ENCODE data around the gene TRAPPC2. TPM values are rescaled to one million over a fixed set of nuclear protein-coding genes. Genes with fewer than 3 reads are reported as not detected.

The TRAPPC2 gene
- total RNA-seq, 1 experiment from 2014 or later: 23.6 TPM

DNA sequence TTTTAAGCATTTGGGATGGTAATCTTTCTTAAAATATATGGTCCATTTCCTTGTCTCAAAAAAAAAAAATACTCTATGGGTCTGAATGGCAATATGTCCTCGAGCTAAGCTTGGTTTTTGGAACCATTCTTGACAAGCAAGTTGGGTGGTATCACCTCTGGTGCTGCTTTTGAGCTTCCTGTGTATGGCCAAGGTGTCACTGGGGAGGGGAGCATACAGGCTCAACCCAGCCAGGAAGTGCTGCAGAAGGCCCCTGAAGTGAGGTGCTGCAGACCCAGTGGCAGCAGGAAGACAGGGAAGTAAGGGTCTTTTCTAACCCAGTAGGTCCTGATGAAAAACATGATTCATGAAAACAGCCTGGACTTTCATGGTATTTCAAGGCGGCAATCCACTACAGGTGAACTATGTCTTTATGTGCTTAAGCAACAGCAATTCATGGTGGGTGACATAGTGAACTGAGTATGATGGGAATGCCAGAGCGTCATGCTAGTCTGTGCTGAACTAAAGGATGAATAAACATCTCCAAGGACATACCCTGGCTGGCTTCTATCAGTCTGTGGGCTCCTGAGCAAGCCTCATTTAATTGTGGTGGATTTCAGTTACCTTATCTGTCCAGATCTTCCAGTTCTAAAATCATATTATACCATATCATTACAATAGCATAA lies 15.1 kb downstream of the TRAPPC2 start:
- ChIA-PET POLR2A (ENCODE audit: unreplicated experiment) (no interaction called here), CTCF (no interaction called here)
- Histone ChIP-seq H3K27me3 (ENCODE audit: insufficient read depth, low read depth) (no peaks in the 10 kb centered on the region), H3K4me1 (replicated peaks; ENCODE audit: insufficient read depth) (peaks cover 15% of the 10 kb centered on the region), H3K79me2 (ENCODE audit: low read depth) (peaks cover 31% of the 10 kb centered on the region), H3F3A (ENCODE audit: insufficient read depth, low read depth) (peaks cover 9% of the 10 kb centered on the region; the same call in 1 of the 2 replicates), H2AFZ (no peak overlapping the region), H3K9me2 (ENCODE audit: insufficient read depth) (no peaks in the 10 kb centered on the region), H4K20me1 (ENCODE audit: insufficient read depth) (no peaks in the 10 kb centered on the region), H3K9me3 (ENCODE audit: insufficient read depth, low read depth) (no peaks in the 10 kb centered on the region), H3K4me2 (no peak overlapping the region), H3K36me3 (ENCODE audit: low read depth) (peaks cover 3% of the 10 kb centered on the region; the same call in 1 of the 2 replicates), H3K4me3 (no peak overlapping the region), H3K27ac (no peak overlapping the region)
- no TSS peak for BruUV-seq (replicated peaks)
- TF ChIP-seq, protein P1, sequence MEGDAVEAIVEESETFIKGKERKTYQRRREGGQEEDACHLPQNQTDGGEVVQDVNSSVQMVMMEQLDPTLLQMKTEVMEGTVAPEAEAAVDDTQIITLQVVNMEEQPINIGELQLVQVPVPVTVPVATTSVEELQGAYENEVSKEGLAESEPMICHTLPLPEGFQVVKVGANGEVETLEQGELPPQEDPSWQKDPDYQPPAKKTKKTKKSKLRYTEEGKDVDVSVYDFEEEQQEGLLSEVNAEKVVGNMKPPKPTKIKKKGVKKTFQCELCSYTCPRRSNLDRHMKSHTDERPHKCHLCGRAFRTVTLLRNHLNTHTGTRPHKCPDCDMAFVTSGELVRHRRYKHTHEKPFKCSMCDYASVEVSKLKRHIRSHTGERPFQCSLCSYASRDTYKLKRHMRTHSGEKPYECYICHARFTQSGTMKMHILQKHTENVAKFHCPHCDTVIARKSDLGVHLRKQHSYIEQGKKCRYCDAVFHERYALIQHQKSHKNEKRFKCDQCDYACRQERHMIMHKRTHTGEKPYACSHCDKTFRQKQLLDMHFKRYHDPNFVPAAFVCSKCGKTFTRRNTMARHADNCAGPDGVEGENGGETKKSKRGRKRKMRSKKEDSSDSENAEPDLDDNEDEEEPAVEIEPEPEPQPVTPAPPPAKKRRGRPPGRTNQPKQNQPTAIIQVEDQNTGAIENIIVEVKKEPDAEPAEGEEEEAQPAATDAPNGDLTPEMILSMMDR (conservative IDR thresholded peaks at IDR 0.05): no peak
- no peak for TF ChIP-seq EZH2 (IDR thresholded peaks at IDR 0.05; ENCODE audit: low read depth)
- intact Hi-C loops (cut with micrococcal nuclease; ENCODE audit: unreplicated experiment): no loop called here
- no peak for DNase-seq

DNA sequence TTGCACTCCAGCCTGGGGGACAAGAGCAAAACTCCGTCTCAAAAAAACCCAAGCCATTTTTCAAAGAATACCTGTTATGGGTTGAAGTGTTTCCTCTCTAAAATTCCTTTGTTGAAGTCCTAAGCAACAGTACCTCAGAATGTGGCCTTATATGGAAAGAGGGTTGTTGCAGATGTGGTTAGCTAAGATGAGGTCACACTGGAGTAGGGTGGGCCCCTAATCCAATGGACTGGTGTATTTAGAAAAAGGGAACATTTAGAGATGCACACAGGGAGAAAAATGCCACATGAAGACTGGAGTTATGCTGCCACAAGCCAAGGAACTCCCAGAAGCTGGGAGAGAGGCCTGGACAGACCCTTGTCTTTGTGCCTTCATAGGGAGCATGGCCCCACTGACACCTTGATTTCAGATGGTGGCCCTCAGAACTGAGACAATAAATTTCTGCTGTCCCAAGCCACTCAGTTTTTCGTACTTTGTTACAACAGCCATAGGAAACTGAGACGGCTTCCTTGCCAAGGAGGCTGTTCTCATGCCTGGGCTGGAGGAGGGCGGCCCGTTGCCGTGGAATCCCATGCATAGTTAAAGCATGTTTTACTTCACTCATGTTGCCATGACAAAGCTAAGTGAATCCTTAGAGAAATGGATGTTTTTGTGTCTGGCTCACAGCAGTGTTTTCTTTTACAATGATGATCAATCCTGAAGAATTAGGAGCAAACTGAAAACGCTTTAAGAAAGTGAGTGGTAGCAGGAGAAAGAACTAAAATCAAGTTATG lies 16.5 kb downstream of the TRAPPC2 start:
- no peak overlapping the region for H2AFZ ChIP-seq
- peaks cover 21% of the 10 kb centered on the region for H3K79me2 ChIP-seq (ENCODE audit: low read depth)
- H3K4me2 ChIP-seq: no peak overlapping the region
- no peak for DNase-seq
- peaks cover 8% of the 10 kb centered on the region; the same call in 1 of the 2 replicates for H3F3A ChIP-seq (ENCODE audit: insufficient read depth, low read depth)
- H3K27ac ChIP-seq: no peak overlapping the region
- no peaks in the 10 kb centered on the region for H3K27me3 ChIP-seq (ENCODE audit: insufficient read depth, low read depth)
- no peaks in the 10 kb centered on the region for H3K9me2 ChIP-seq (ENCODE audit: insufficient read depth)
- no peaks in the 10 kb centered on the region for H4K20me1 ChIP-seq (ENCODE audit: insufficient read depth)
- ChIA-PET POLR2A (ENCODE audit: unreplicated experiment) (no interaction called here), CTCF (no interaction called here)
- no TSS peak for BruUV-seq (replicated peaks)
- no peak overlapping the region for H3K4me3 ChIP-seq
- peaks cover 4% of the 10 kb centered on the region; the same call in 1 of the 2 replicates for H3K36me3 ChIP-seq (ENCODE audit: low read depth)
- H3K9me3 ChIP-seq (ENCODE audit: insufficient read depth, low read depth): no peaks in the 10 kb centered on the region
- intact Hi-C loops (cut with micrococcal nuclease; ENCODE audit: unreplicated experiment): no loop called here
- TF ChIP-seq, protein P1 (conservative IDR thresholded peaks at IDR 0.05): no peak
- TF ChIP-seq EZH2 (IDR thresholded peaks at IDR 0.05; ENCODE audit: low read depth): no peak
- peaks cover 15% of the 10 kb centered on the region for H3K4me1 ChIP-seq (replicated peaks; ENCODE audit: insufficient read depth)

DNA sequence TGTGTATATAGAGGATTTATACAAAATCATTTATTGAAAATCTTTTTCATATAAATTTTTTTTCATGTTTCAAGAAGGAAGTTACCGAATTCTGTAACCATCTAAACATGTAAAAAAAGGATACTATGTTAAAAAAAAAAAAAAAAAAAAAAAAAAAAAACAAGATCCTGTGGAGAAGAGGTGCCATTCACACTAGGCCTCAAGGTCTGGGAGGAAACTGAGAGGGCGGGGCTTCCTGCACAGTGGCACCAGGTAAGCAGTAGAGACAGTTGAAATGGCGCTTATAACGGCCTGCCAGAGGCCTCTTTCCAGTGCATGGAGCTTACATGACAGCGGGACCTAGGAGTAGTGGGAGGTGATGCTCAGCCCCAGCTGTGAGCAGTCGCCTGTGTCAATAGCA lies 17.5 kb downstream of the TRAPPC2 start:
- ChIA-PET CTCF (no interaction called here), POLR2A (ENCODE audit: unreplicated experiment) (no interaction called here)
- H3K4me3 ChIP-seq: no peak overlapping the region
- peaks cover 10% of the 10 kb centered on the region for H3K4me1 ChIP-seq (replicated peaks; ENCODE audit: insufficient read depth)
- H2AFZ ChIP-seq: no peak overlapping the region
- peaks cover 4% of the 10 kb centered on the region; the same call in 1 of the 2 replicates for H3K36me3 ChIP-seq (ENCODE audit: low read depth)
- H3K27ac ChIP-seq: no peak overlapping the region
- H3K79me2 ChIP-seq (ENCODE audit: low read depth): peaks cover 21% of the 10 kb centered on the region
- no peaks in the 10 kb centered on the region for H3K9me2 ChIP-seq (ENCODE audit: insufficient read depth)
- no peaks in the 10 kb centered on the region for H3K27me3 ChIP-seq (ENCODE audit: insufficient read depth, low read depth)
- intact Hi-C loops (cut with micrococcal nuclease; ENCODE audit: unreplicated experiment): no loop called here
- no peak overlapping the region for H3K4me2 ChIP-seq
- H4K20me1 ChIP-seq (ENCODE audit: insufficient read depth): no peaks in the 10 kb centered on the region
- no peaks in the 10 kb centered on the region for H3K9me3 ChIP-seq (ENCODE audit: insufficient read depth, low read depth)
- DNase-seq: no peak
- TF ChIP-seq EZH2 (IDR thresholded peaks at IDR 0.05; ENCODE audit: low read depth): no peak
- TF ChIP-seq, protein P1 (conservative IDR thresholded peaks at IDR 0.05): no peak
- no peaks in the 10 kb centered on the region; the same call in 1 of the 2 replicates for H3F3A ChIP-seq (ENCODE audit: insufficient read depth, low read depth)
- BruUV-seq (replicated peaks): no TSS peak

All from PC-9 (cell line).